HG03095 (cell line): ENCODE data around the gene ATG14.
"Not testable (repeated sequence)": the region's sequence is repeated elsewhere in the genome, so short reads cannot be mapped to it uniquely, and the experiment has no call there.

ENCODE experiments used
- ATAC-seq: cut with Tn5 transposase; IDR thresholded peaks from one replicate; pipeline ENCODE4 v1.9.1; 2021; ENCODE audit warnings: moderate library complexity; ENCODE audit not compliant: unreplicated experiment

The ATG14 gene

GRCh38 chr14:55411426-55412389 lies at the start of gene ATG14:
Gene ATG14, minus strand, starts transcription at chr14:55411830. Its CDS starts 8 bp downstream, at chr14:55411822.
- peak; percentile 95 for ATAC-seq

GRCh38 chr14:55458800-55459515 lies 47.3 kb upstream of the ATG14 start:
- ATAC-seq = peak; percentile 65

GRCh38 chr14:55457496-55457895 lies 45.9 kb upstream of the ATG14 start:
- ATAC-seq = no peak

- ATAC-seq = not testable (repeated sequence)
Observed at GRCh38 chr14:55456411-55456810, 44.8 kb upstream of the ATG14 start.

GRCh38 chr14:55454264-55455002 lies 42.8 kb upstream of the ATG14 start:
- ATAC-seq = no peak

- ATAC-seq = no peak
Observed at GRCh38 chr14:55451950-55452349, 40.3 kb upstream of the ATG14 start.

GRCh38 chr14:55451398-55451797 lies 39.8 kb upstream of the ATG14 start:
- ATAC-seq = no peak

- ATAC-seq = no peak
Observed at GRCh38 chr14:55450987-55451386, 39.4 kb upstream of the ATG14 start.

- ATAC-seq = no peak
Observed at GRCh38 chr14:55450539-55450938, 38.9 kb upstream of the ATG14 start.

- no peak for ATAC-seq
Observed at GRCh38 chr14:55450124-55450523, 38.5 kb upstream of the ATG14 start.

- ATAC-seq = no peak
Observed at GRCh38 chr14:55449116-55449515, 37.5 kb upstream of the ATG14 start.

- no peak for ATAC-seq
Observed at GRCh38 chr14:55448141-55448614, 36.5 kb upstream of the ATG14 start.

GRCh38 chr14:55446833-55447232 lies 35.2 kb upstream of the ATG14 start:
- ATAC-seq = no peak

GRCh38 chr14:55446127-55446736 lies 34.6 kb upstream of the ATG14 start:
- ATAC-seq = no peak

- ATAC-seq = no peak
Observed at GRCh38 chr14:55441286-55441685, 29.7 kb upstream of the ATG14 start.

GRCh38 chr14:55440385-55440784 lies 28.8 kb upstream of the ATG14 start, which contains the start of gene TBPL2:
Gene TBPL2, minus strand, starts transcription at chr14:55440616. Its CDS starts 167 bp downstream, at chr14:55440449.
- ATAC-seq = no peak

GRCh38 chr14:55438066-55438683 lies 26.5 kb upstream of the ATG14 start:
- ATAC-seq = peak; percentile 49

GRCh38 chr14:55436931-55437330 lies 25.3 kb upstream of the ATG14 start:
- ATAC-seq = no peak

GRCh38 chr14:55436519-55436918 lies 24.9 kb upstream of the ATG14 start:
- no peak for ATAC-seq

GRCh38 chr14:55434805-55435174 lies 23.2 kb upstream of the ATG14 start:
- no peak for ATAC-seq
